ENCODE results near the gene IL37. TPM values are rescaled to one million over a fixed set of nuclear protein-coding genes. Genes with fewer than 3 reads are reported as not detected.

Gene IL37
- total and polyA plus RNA-seq, 2 of the 13 experiments (the other 11 are each of a cell fraction or from before 2014, with no cell fraction given), result not detected

GRCh38 chr2:112960230-112960825, 49.4 kb downstream of the IL37 start:
- Histone ChIP-seq H3K36me3 (replicated peaks in 1 of 2; ENCODE audit: control insufficient read depth in 1 of 2, insufficient read depth in 2 of 2, low read length in 2 of 2) (no peaks in the 10 kb centered on the region), H3K27me3 (ENCODE audit: control insufficient read depth in 1 of 2, insufficient read depth in 2 of 2, low read length in 2 of 2) (peaks cover 0 to 24% of the 10 kb centered on the region in 2 experiments; a peak in 3 of 5 replicates), H4K20me1 (ENCODE audit: insufficient read depth, low read length) (no peaks in the 10 kb centered on the region), H3K4me1 (ENCODE audit: insufficient read depth, low read length) (no peaks in the 10 kb centered on the region), H3K4me2 (ENCODE audit: low read depth, low read length) (no peak overlapping the region), H3K9me3 (ENCODE audit: low read length) (no peaks in the 10 kb centered on the region), H3K4me3 (replicated peaks in 1 of 3; ENCODE audit: insufficient read depth in 1 of 3, low read depth in 2 of 3, low read length in 3 of 3) (no peak overlapping the region), H3K9ac (ENCODE audit: insufficient read depth, low read depth, low read length) (no peak overlapping the region), H3K27ac (ENCODE audit: extremely low read length, insufficient read depth, low read length) (no peak overlapping the region), H3K79me2 (ENCODE audit: insufficient read depth, low read length) (no peaks in the 10 kb centered on the region), H2AFZ (ENCODE audit: low read length) (no peak overlapping the region)
- DNase-seq (ENCODE audit: low spot score) (no peak), ATAC-seq (no peak), FAIRE-seq (no peak)
- in situ Hi-C loops (cut with HindIII; ENCODE audit: extremely low pct_ligation_motif_present, low pct_unique_long_range_greater_than_20kb) (no loop called here), intact Hi-C loops (cut with micrococcal nuclease; ENCODE audit: unreplicated experiment) (no loop called here)
- POLR2A ChIA-PET, result no interaction called here
- CTCF ChIA-PET (ENCODE audit: low intra/inter-chr PET ratio, low total read pairs), result no interaction called here
- 7% methylated on average over 2 of the region's 2 CpGs for WGBS (ENCODE audit: low lambda C conversion rate)
- BruUV-seq (replicated peaks), result no TSS peak
- no peak for TF ChIP-seq PRDM10 (CRISPR knock-in tag; IDR thresholded peaks at IDR 0.05; ENCODE audit: low read depth)
- TF ChIP-seq ZSCAN29 (CRISPR knock-in tag; conservative IDR thresholded peaks at IDR 0.05), result no peak
- no peak for TF ChIP-seq REST (IDR thresholded peaks at IDR 0.05; ENCODE audit: borderline replicate concordance in 1 of 2, low read depth in 1 of 2, low read length in 2 of 2)
- no peak for TF ChIP-seq ZBTB20 (CRISPR knock-in tag; IDR thresholded peaks at IDR 0.05; ENCODE audit: borderline replicate concordance, low read depth)
- TF ChIP-seq ONECUT2 (CRISPR knock-in tag; IDR thresholded peaks at IDR 0.05), result no peak
- peak; percentile 24; the same call in 1 of the 2 replicates for TF ChIP-seq CTCF (CRISPR knock-in tag; IDR thresholded peaks at IDR 0.05)
- no peak for TF ChIP-seq TAF1 (CRISPR knock-in tag; IDR thresholded peaks at IDR 0.05)
- no peak for TF ChIP-seq ZNF780A (CRISPR knock-in tag; IDR thresholded peaks at IDR 0.05)

Measured in HepG2 (cell line).